Umbilical cord (tissue), 2 donors: ENCODE data around the gene GCLC. TPM values are rescaled to one million over a fixed set of nuclear protein-coding genes. Genes with fewer than 3 reads are reported as not detected.
"Not testable (repeated sequence)": the region's sequence is repeated elsewhere in the genome, so short reads cannot be mapped to it uniquely, and the experiment has no call there.

Source experiments
- DNase-seq: peaks from one replicate; pipeline ENCODE4 v3.0.0-alpha.2; 2015; ENCODE audit warnings: low spot score
- total RNA-seq: library from RNA; depleted of rRNA; stranded (reverse); fragments of >200 nt; gene quantifications from one replicate; pipeline ENCODE4 v1.2.3, GENCODE V29; 2014; ENCODE audit warnings: low replicate concordance; ENCODE audit not compliant: insufficient read depth

GCLC gene
- total RNA-seq, 1 donor from 2014 or later: 26.2 TPM

- DNase-seq: no peak
Measured at GRCh38 chr6:53495506-53496499, 49.1 kb downstream of the GCLC start.

- no peak for DNase-seq
Measured at GRCh38 chr6:53494076-53494475, 50.8 kb downstream of the GCLC start.

GRCh38 chr6:53493635-53494025, 51.3 kb downstream of the GCLC start:
- no peak for DNase-seq

GRCh38 chr6:53492860-53493634, 51.9 kb downstream of the GCLC start:
- DNase-seq: peak; percentile 67

- DNase-seq: no peak
Measured at GRCh38 chr6:53487080-53487479, 57.8 kb downstream of the GCLC start.

DNA sequence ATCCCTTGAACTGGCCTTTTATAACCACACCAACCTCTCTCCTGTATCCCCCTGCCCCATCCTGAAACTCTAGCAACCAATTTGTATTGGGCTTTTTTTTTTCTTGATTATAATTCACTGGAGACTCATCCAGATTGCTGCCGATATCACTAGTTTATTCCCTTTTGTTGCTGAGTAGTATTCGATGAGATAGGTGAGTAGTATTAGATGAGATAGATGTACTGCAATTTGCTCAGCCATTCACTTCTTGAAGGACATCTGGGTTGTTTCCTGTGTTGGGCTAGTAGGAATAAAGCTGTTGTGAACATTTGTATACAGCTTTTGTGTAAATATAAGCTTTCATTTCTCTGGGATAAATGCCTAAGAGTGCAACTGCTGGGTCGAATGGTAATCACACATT, 58.2 kb downstream of the GCLC start:
- DNase-seq: no peak

DNA sequence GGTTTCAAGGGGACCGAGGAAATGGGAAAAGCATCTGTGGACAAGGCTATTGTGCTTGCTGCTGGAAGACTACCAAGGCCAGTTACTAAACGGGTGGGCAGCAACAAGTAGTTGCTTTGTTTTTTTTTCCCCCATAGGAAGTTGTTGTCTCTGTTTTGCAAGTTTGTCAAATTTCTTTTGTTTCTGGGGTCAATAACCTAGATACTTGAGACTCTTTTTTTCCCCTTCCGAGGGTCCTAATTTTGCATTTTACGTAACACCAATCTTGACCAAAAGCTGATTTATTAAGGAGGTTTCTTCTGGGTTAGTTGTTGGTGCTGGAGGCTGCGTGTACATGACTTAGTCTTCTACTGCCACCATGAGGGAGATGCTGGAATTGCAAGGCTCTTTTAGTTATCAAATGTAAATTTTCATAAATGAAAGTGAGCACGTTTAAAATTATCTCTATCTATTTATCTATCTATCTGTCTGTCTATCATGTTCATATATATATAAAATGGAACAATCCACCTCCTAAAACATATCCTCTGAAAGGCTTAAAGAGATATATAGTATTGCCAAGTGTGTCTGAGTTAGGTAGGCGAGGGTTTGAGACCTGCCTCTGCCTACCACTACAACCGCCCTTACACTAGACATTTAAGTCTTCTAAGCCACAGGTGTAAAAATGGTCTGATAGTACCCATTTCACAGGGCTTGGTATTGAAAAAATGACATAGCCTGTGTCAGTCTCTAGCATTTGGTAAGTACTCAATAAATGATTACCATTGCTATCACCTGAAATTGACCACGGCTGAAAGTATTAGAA, 60.2 kb downstream of the GCLC start:
- DNase-seq: peak; percentile 69

DNA sequence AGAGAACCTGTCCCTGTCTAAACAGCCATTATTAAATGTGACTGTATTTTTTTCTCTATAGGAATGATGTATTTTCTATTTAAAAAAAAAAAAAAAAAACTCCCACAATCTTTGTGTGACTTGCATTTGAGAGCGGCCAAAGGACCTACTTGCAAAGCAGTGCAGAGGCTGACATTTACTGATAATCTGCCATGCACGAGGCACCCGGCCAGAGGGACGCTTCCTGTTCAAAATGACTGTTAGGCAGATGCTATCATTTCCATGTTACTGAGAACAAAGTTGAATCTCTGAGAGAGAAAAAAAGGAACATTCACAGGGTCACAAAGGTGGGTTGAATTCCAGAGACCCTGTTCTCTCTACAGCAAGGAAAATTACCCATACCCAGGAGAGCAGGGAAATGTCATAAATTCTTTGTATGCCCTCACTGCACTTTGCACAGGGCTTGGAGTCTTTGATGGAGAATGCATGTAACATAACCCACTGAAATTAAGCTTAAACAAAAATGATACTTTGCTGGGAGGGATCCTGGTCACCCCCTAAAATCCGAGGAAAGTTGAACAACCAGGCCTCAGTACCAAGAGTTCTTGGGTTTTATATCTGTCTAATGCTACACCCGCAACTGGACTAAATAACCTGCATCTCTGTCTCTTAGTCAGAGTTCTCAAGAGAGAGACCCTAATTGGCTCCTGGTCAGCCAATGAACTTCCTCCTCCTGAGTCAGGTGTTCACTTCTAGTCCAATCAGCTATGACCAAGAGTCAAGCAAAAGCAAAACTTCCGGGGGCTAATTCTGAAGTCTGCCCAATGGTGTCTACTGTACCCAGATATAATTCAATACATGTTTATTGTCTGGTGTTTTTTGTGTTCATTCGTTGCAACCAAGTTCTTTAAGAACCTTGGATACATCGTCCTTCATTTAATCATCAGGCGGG, 61.2 kb downstream of the GCLC start:
- peak; percentile 63 for DNase-seq

DNA sequence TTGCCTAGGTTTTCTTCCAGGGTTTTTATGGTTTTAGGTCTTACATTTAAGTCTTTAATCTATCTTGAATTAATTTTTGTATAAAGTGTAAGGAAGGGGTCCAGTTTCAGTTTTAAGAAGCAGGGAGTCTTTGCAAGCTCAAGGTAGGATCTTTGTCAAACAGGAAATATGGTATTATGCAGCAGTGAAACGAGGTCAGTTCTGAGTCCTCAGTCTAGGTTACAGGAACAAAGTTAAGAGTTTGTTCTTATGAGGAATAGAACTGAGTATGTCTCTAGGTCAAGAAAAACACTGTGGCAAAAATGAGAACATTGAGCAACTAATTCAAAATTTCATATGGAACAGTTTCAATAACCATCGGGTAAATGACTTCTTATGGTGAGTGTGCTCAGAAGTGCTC, 63.6 kb downstream of the GCLC start:
- no peak for DNase-seq

DNA sequence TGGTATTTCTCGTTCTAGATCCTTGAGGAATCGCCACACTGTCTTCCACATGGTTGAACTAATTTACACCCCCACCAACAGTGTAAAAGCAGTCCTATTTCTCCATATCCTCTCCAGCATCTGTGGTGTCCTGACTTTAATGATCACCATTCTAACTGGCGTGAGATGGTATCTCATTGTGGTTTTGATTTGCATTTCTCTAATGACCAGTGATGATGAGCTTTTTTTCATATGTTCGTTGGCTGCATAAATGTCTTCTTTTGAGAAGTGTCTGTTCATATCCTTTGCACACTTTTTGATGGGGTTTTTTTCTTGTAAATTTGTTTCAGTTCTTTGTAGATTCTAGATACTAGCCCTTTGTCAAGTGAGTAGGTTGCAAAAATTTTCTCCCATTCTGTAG, 64.1 kb downstream of the GCLC start:
- not testable (repeated sequence) for DNase-seq

GRCh38 chr6:53479871-53480270, 65.0 kb downstream of the GCLC start:
- DNase-seq: no peak

GRCh38 chr6:53476964-53477363, 67.9 kb downstream of the GCLC start:
- DNase-seq: no peak

DNA sequence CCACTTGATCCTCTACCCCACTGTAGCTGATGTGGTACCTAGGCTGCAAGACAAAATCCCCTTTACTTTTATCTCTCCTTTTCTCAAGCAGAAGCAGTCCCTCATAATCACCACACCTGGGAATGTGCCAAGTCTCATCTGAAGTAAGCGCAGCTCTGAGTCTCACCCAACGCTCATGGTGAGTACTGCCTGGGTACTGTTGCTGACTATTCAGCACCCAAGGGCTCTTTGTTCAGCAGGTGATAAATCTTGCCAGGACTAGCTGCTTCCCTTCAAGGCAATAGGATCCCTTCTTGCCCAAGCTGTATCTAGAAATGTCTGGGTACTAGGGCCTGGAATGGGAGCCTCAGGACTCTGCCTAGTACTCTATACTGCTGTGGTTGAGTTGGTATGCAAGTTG, 70.9 kb downstream of the GCLC start:
- DNase-seq: no peak

DNA sequence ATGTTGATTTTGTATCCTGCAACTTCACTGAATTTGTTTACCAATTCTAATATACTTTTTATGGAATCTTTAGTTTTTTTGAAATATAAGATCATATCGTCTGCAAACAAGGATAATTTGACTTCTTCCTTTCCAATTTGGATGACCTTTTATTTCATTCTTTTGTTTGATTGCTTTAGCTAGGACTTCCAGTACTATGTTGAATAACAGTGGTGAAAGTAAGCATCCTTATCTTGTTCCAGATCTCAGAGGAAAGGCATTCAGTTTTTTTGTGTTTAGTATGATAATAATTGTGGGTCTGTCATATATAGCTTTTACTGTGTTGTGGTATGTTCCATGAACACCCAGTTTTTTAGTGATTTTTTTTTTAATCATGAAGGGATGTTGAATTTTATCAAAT, 75.7 kb downstream of the GCLC start:
- no peak for DNase-seq

- peak; percentile 57 for DNase-seq
Measured at GRCh38 chr6:53466257-53466656, 78.6 kb downstream of the GCLC start.

GRCh38 chr6:53465732-53466131, 79.2 kb downstream of the GCLC start:
- peak; percentile 60 for DNase-seq

GRCh38 chr6:53464927-53465460, 79.9 kb downstream of the GCLC start:
- DNase-seq: peak; percentile 35

DNA sequence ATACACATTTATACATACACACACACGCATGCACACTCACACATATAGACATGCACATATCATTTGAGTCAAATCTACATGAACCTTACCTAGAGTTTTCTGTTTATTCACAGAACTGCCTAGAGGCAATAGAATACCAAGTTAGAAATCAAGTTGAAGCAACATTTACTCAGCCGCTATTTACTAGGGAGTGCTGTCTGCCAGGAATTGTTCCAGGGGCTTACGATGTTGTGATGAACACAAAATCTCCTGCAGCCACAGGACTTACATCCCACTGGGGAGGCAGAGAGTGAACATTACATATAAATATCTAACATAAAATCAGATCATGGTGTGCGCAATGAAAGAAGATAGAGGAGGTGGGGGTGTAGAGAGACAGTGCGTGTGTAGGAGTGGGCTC, 80.4 kb downstream of the GCLC start:
- DNase-seq: peak; percentile 13

GRCh38 chr6:53461696-53462095, 83.2 kb downstream of the GCLC start:
- no peak for DNase-seq

DNA sequence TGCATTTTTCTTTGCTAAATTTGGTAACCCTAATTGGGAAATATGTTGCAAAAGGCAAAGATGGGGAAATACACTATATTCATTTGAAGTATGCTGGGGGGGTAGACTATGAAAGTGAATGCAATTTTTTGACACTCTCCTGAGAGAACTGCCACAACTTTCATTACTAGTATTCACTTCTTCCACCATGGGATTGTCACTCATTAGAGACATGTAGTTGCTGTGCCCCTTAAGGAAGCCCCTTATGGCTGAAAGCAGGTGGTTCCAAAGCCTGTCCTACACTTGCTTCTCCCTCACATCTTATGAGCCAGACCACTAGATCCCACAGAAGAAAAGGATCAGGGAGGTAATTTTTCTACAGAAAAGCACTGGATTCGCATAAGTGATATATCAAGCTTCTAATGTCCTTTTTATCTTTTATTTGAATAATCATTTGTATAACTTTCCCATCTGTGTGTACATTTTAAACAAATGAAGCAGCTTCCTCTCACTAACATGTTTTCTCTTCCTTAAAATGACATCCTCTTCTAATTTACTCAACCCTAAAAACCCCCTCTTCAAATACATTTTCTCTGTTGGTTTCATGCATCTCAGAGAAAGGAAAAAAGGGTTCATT, 83.8 kb downstream of the GCLC start:
- DNase-seq: no peak
